GM23248 (cell line): Measurements from ENCODE around the gene COPA.

Experiments used
- EZH2 ChIP-seq: fragments of 200-600 bp; sonication (generic); IDR thresholded peaks from 2 replicates; pipeline ENCODE4 v1.6.1; 2018; ENCODE audit warnings: antibody characterized with exemption, mild to moderate bottlenecking; ENCODE audit not compliant: insufficient read depth, poor library complexity, severe bottlenecking
- EZH2phosphoT487 ChIP-seq: fragments of 200-600 bp; sonication (generic); IDR thresholded peaks from 2 replicates; pipeline ENCODE4 v1.6.1; 2018; ENCODE audit warnings: antibody characterized with exemption, moderate library complexity, mild to moderate bottlenecking, low read depth; ENCODE audit not compliant: insufficient read depth

GRCh38 chr1:160358073-160358472 lies 15.0 kb upstream of the COPA start:
- TF ChIP-seq EZH2 (no peak), EZH2phosphoT487 (no peak)
